SK-N-SH (cell line): ENCODE results near the gene NUAK1. TPM values are rescaled to one million over a fixed set of nuclear protein-coding genes. Genes with fewer than 3 reads are reported as not detected.

Source experiments
- CTCF ChIA-PET: fragments of 300-600, 350-600 bp; formaldehyde crosslinking; extraction: SDS; loops from one replicate; lab custom pipeline; 2021; lab: Yijun Ruan, JAX
- POLR2A ChIA-PET: fragments of 350-600 bp; sonication (Branson Sonifier 250); formaldehyde crosslinking; extraction: SDS; loops from one replicate; lab custom pipeline; 2020; ENCODE audit warnings: antibody characterized with exemption, inconsistent platforms; lab: Yijun Ruan, JAX
- DNase-seq: peaks from one replicate; pipeline ENCODE4 v3.0.0; 2012
- H2AFZ ChIP-seq: fragments of 200-600 bp; sonication (generic); 2 replicates; pipeline ENCODE4 v1.8.1; 2016; ENCODE audit warnings: antibody characterized with exemption, mild to moderate bottlenecking, low read depth
- H3F3A ChIP-seq: fragments of 200-600 bp; sonication (generic); replicated peaks from 2 replicates; pipeline ENCODE3; 2016; ENCODE audit warnings: antibody characterized with exemption, mild to moderate bottlenecking; ENCODE audit not compliant: insufficient read depth
- H3K27ac ChIP-seq, 2 experiments: fragments of 200-500 bp in 1 of 2; fragments of 200-600 bp in 1 of 2; sonication (Bioruptor generic) in 1 of 2; sonication (generic), shearing (Covaris generic) in 1 of 2; 2 replicates each; pipeline versions ENCODE4 v1.5.1 to v1.6.1; 2014 to 2016; ENCODE audit warnings: low read depth in 2 of 2, inconsistent platforms in 1 of 2, low read length in 1 of 2, mild to moderate bottlenecking in 1 of 2, mixed read lengths in 1 of 2
- H3K27me3 ChIP-seq: fragments of 200-600 bp; sonication (generic), shearing (Covaris generic); 2 replicates; pipeline ENCODE4 v1.6.1; 2016; ENCODE audit warnings: mixed run types; ENCODE audit not compliant: insufficient read depth
- H3K36me3 ChIP-seq, 2 experiments: fragments of 200-500 bp in 1 of 2; fragments of 200-600 bp in 1 of 2; sonication (Bioruptor generic) in 1 of 2; sonication (generic) in 1 of 2; replicated peaks in 1 of 2; 2 replicates each; pipeline versions ENCODE3 to v1.5.1; 2014 to 2016; ENCODE audit warnings: low read length in 1 of 2, mild to moderate bottlenecking in 1 of 2; ENCODE audit not compliant: insufficient read depth in 2 of 2, control insufficient read depth in 1 of 2
- H3K4me1 ChIP-seq, 2 experiments: fragments of 200-500 bp in 1 of 2; fragments of 200-600 bp in 1 of 2; sonication (Bioruptor generic) in 1 of 2; sonication (generic), shearing (Covaris generic) in 1 of 2; 2 replicates each; pipeline versions ENCODE4 v1.5.1 to v1.6.1; 2014 to 2016; ENCODE audit warnings: low read depth in 1 of 2, low read length in 1 of 2, mixed run types in 1 of 2; ENCODE audit not compliant: insufficient read depth in 2 of 2, control insufficient read depth in 1 of 2
- H3K4me2 ChIP-seq: fragments of 200-600 bp; sonication (generic), shearing (Covaris generic); 2 replicates; pipeline ENCODE4 v1.6.1; 2017; ENCODE audit warnings: mixed run types
- H3K4me3 ChIP-seq, 2 experiments: fragments of 200-500 bp in 1 of 2; fragments of 200-600 bp in 1 of 2; sonication (Bioruptor generic) in 1 of 2; sonication (generic), shearing (Covaris generic) in 1 of 2; 2 replicates each; pipeline versions ENCODE4 v1.5.1 to v1.8.1; 2014 to 2016; ENCODE audit warnings: low read depth in 2 of 2, inconsistent platforms in 1 of 2, low read length in 1 of 2, mild to moderate bottlenecking in 1 of 2, mixed read lengths in 1 of 2, moderate library complexity in 1 of 2
- H3K79me2 ChIP-seq: fragments of 200-600 bp; sonication (generic); 2 replicates; pipeline ENCODE4 v1.8.1; 2017; ENCODE audit warnings: mild to moderate bottlenecking; ENCODE audit not compliant: insufficient read depth
- H3K9ac ChIP-seq: fragments of 200-600 bp; sonication (generic); 2 replicates; pipeline ENCODE4 v1.6.1; 2017; ENCODE audit warnings: mixed run types
- H3K9me2 ChIP-seq: fragments of 200-600 bp; sonication (generic); 2 replicates; pipeline ENCODE4 v1.6.1; 2017; ENCODE audit warnings: mixed run types
- H3K9me3 ChIP-seq: fragments of 200-600 bp; sonication (generic); 2 replicates; pipeline ENCODE4 v1.6.1; 2017; ENCODE audit warnings: mixed run types, mild to moderate bottlenecking, moderate library complexity
- H4K20me1 ChIP-seq: fragments of 200-600 bp; sonication (generic); 2 replicates; pipeline ENCODE4 v1.6.1; 2017; ENCODE audit warnings: mild to moderate bottlenecking, mixed run types; ENCODE audit not compliant: insufficient read depth
- ELF1 ChIP-seq: IDR thresholded peaks from 2 replicates; pipeline ENCODE4 v1.4.0; 2012
- EP300 ChIP-seq, 2 experiments: IDR thresholded peaks; 2 replicates each; pipeline versions ENCODE4 v1.4.0 to v1.6.1; 2012; ENCODE audit warnings: borderline replicate concordance in 1 of 2, low read depth in 1 of 2, low read length in 1 of 2
- EZH2phosphoT487 ChIP-seq: fragments of 200-600 bp; sonication (generic); IDR thresholded peaks from 2 replicates; pipeline ENCODE4 v1.6.1; 2017; ENCODE audit warnings: low read depth, mixed run types, mild to moderate bottlenecking, antibody characterized with exemption, moderate library complexity, borderline replicate concordance
- FOSL2 ChIP-seq: IDR thresholded peaks from 2 replicates; pipeline ENCODE4 v1.4.0; 2012; ENCODE audit warnings: low read depth, mild to moderate bottlenecking, moderate library complexity, borderline replicate concordance
- MXI1 ChIP-seq: IDR thresholded peaks from 2 replicates; pipeline ENCODE4 v1.6.1; 2012; ENCODE audit warnings: mild to moderate bottlenecking, low read depth, low read length, improper control_type of control experiment
- NFIC ChIP-seq: IDR thresholded peaks from 2 replicates; pipeline ENCODE4 v1.4.0; 2012; ENCODE audit warnings: borderline replicate concordance
- NRF1 ChIP-seq: IDR thresholded peaks from 2 replicates; pipeline ENCODE4 v1.6.1; 2012; ENCODE audit warnings: low read depth, mild to moderate bottlenecking, low read length
- POLR2AphosphoS5 ChIP-seq: IDR thresholded peaks from 2 replicates; pipeline ENCODE4 v1.6.1; 2012; ENCODE audit warnings: low read depth, low read length
- RCOR1 ChIP-seq: fragments of 150-350 bp; IDR thresholded peaks from 2 replicates; pipeline ENCODE4 v1.6.1; 2017; ENCODE audit warnings: antibody characterized with exemption, low read length
- RXRA ChIP-seq: IDR thresholded peaks from 2 replicates; pipeline ENCODE4 v1.4.0; 2012; ENCODE audit warnings: low read depth, mild to moderate bottlenecking, borderline replicate concordance
- SIN3A ChIP-seq: IDR thresholded peaks from 2 replicates; pipeline ENCODE4 v1.6.1; 2012; ENCODE audit warnings: low read depth, mild to moderate bottlenecking, low read length, moderate library complexity, borderline replicate concordance
- SMC3 ChIP-seq: IDR thresholded peaks from 2 replicates; pipeline ENCODE4 v1.6.1; 2012; ENCODE audit warnings: low read depth, low read length, improper control_type of control experiment
- TAF1 ChIP-seq: IDR thresholded peaks from 2 replicates; pipeline ENCODE4 v1.6.1; 2012; ENCODE audit warnings: low read depth, mild to moderate bottlenecking, low read length, moderate library complexity, borderline replicate concordance
- TEAD4 ChIP-seq: IDR thresholded peaks from 2 replicates; pipeline ENCODE4 v1.4.0; 2012; ENCODE audit warnings: mild to moderate bottlenecking, borderline replicate concordance; ENCODE audit not compliant: insufficient read depth
- YY1 ChIP-seq: IDR thresholded peaks from 2 replicates; pipeline ENCODE4 v1.4.0; 2012; ENCODE audit warnings: low read depth, mild to moderate bottlenecking
- WGBS: methylation state at CpG from one replicate; pipeline ENCODE4 v1.1.6; 2017; ENCODE audit warnings: low lambda C conversion rate; 5-methylcytosine and 5-hydroxymethylcytosine counted together
- polyA plus RNA-seq, 3 experiments: library from polyadenylated mRNA; depleted of rRNA; stranded (reverse); fragments of >200 nt; gene quantifications; 2 replicates each; pipeline ENCODE4 v1.2.3, GENCODE V29; 2012
- TF ChIP-seq, protein P1 (sequence below): IDR thresholded peaks from 2 replicates; pipeline ENCODE4 v1.6.1; 2012; ENCODE audit warnings: mild to moderate bottlenecking, low read depth, low read length, moderate library complexity
- TF ChIP-seq, protein P2 (sequence below): IDR thresholded peaks from 2 replicates; pipeline ENCODE4 v1.4.0; 2012; ENCODE audit warnings: low read depth
- TF ChIP-seq, protein P3 (sequence below): fragments of 150-350 bp; IDR thresholded peaks from 2 replicates; pipeline ENCODE4 v1.6.1; 2017; ENCODE audit warnings: antibody characterized with exemption, low read length, low read depth, borderline replicate concordance
- TF ChIP-seq, protein P4 (sequence below): IDR thresholded peaks from 2 replicates; pipeline ENCODE4 v1.4.0; 2012; ENCODE audit warnings: low read depth, borderline replicate concordance
- TF ChIP-seq, protein P5 (sequence below): IDR thresholded peaks from 2 replicates; pipeline ENCODE4; 2012

The NUAK1 gene
- polyA plus RNA-seq, 1 of the 3 experiments (the other 2 are of a cell fraction), result 8.1 TPM

DNA sequence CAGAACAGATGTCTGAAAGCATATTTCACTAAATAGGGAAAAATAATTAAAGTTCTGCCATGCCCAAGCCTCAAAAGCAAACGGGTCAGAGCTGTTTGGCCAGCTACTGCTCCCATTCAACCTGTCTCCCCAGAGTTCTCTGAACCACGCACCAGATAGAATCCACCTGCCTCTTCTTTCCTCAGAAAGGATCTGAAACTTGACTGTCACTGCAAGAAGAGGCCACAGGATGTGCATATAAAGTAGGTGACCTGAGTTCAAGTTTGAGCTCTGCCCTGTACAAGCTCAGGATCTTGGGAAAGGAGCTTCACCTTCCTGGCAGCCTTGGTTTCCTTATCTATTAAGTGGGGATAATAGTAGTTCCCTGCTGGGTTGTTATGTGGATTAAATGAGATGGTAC, 91.8 kb downstream of the NUAK1 start:
- H2AFZ ChIP-seq, result no peak overlapping the region
- H3K36me3 ChIP-seq, result no peaks in the 10 kb centered on the region
- no peak overlapping the region for H3K4me3 ChIP-seq
- H3F3A ChIP-seq, result peaks cover 40% of the 10 kb centered on the region
- no peaks in the 10 kb centered on the region for H3K9me3 ChIP-seq
- no peaks in the 10 kb centered on the region for H3K9me2 ChIP-seq
- H3K4me1 ChIP-seq, result peaks cover 3 to 16% of the 10 kb centered on the region in 2 experiments; a peak in 3 of 4 replicates
- 95% methylated on average over 2 of the region's 2 CpGs for WGBS
- H3K79me2 ChIP-seq, result no peaks in the 10 kb centered on the region
- H4K20me1 ChIP-seq, result no peaks in the 10 kb centered on the region
- no peak for DNase-seq
- POLR2A ChIA-PET, result no interaction called here
- H3K27me3 ChIP-seq, result no peaks in the 10 kb centered on the region
- CTCF ChIA-PET, result interaction anchor here (1.5 kb wide), 1 partner anchor 11 kb away, joined by 3 read pairs; no protein-coding TSS in a partner anchor
- TF ChIP-seq FOSL2 (no peak), TEAD4 (no peak), EP300 (IDR thresholded peaks at IDR 0.05; ENCODE audit: borderline replicate concordance in 1 of 2, low read depth in 1 of 2, low read length in 1 of 2) (no peak), POLR2AphosphoS5 (no peak), RXRA (no peak), SMC3 (no peak), SIN3A (no peak), NRF1 (no peak), TAF1 (no peak), RCOR1 (no peak), YY1 (no peak), MXI1 (no peak), NFIC (no peak), EZH2phosphoT487 (no peak), ELF1 (no peak)
- TF ChIP-seq, protein P1, sequence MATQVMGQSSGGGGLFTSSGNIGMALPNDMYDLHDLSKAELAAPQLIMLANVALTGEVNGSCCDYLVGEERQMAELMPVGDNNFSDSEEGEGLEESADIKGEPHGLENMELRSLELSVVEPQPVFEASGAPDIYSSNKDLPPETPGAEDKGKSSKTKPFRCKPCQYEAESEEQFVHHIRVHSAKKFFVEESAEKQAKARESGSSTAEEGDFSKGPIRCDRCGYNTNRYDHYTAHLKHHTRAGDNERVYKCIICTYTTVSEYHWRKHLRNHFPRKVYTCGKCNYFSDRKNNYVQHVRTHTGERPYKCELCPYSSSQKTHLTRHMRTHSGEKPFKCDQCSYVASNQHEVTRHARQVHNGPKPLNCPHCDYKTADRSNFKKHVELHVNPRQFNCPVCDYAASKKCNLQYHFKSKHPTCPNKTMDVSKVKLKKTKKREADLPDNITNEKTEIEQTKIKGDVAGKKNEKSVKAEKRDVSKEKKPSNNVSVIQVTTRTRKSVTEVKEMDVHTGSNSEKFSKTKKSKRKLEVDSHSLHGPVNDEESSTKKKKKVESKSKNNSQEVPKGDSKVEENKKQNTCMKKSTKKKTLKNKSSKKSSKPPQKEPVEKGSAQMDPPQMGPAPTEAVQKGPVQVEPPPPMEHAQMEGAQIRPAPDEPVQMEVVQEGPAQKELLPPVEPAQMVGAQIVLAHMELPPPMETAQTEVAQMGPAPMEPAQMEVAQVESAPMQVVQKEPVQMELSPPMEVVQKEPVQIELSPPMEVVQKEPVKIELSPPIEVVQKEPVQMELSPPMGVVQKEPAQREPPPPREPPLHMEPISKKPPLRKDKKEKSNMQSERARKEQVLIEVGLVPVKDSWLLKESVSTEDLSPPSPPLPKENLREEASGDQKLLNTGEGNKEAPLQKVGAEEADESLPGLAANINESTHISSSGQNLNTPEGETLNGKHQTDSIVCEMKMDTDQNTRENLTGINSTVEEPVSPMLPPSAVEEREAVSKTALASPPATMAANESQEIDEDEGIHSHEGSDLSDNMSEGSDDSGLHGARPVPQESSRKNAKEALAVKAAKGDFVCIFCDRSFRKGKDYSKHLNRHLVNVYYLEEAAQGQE, result no peak
- TF ChIP-seq, protein P2, sequence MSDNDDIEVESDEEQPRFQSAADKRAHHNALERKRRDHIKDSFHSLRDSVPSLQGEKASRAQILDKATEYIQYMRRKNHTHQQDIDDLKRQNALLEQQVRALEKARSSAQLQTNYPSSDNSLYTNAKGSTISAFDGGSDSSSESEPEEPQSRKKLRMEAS, result no peak
- TF ChIP-seq, protein P3, sequence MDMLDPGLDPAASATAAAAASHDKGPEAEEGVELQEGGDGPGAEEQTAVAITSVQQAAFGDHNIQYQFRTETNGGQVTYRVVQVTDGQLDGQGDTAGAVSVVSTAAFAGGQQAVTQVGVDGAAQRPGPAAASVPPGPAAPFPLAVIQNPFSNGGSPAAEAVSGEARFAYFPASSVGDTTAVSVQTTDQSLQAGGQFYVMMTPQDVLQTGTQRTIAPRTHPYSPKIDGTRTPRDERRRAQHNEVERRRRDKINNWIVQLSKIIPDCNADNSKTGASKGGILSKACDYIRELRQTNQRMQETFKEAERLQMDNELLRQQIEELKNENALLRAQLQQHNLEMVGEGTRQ, result no peak
- TF ChIP-seq, protein P4, sequence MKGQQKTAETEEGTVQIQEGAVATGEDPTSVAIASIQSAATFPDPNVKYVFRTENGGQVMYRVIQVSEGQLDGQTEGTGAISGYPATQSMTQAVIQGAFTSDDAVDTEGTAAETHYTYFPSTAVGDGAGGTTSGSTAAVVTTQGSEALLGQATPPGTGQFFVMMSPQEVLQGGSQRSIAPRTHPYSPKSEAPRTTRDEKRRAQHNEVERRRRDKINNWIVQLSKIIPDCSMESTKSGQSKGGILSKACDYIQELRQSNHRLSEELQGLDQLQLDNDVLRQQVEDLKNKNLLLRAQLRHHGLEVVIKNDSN, result no peak
- TF ChIP-seq, protein P5, sequence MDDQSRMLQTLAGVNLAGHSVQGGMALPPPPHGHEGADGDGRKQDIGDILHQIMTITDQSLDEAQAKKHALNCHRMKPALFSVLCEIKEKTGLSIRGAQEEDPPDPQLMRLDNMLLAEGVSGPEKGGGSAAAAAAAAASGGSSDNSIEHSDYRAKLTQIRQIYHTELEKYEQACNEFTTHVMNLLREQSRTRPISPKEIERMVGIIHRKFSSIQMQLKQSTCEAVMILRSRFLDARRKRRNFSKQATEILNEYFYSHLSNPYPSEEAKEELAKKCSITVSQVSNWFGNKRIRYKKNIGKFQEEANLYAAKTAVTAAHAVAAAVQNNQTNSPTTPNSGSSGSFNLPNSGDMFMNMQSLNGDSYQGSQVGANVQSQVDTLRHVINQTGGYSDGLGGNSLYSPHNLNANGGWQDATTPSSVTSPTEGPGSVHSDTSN, result no peak
- peak overlapping the region; percentile 47 to 81; a peak in 2 of 4 replicates for H3K27ac ChIP-seq
- H3K4me2 ChIP-seq, result no peak overlapping the region
- H3K9ac ChIP-seq, result no peak overlapping the region
